GM21529 (cell line): Measurements from ENCODE around the gene CASP14.
"Not testable (repeated sequence)": the region's sequence is repeated elsewhere in the genome, so short reads cannot be mapped to it uniquely, and the experiment has no call there.

ENCODE experiments used
- ATAC-seq: cut with Tn5 transposase; IDR thresholded peaks from one replicate; pipeline ENCODE4 v1.9.1; 2021; ENCODE audit not compliant: unreplicated experiment

The CASP14 gene

GRCh38 chr19:15070386-15070785, 21.1 kb downstream of the CASP14 start:
- not testable (repeated sequence) for ATAC-seq

GRCh38 chr19:15072930-15073647, 23.8 kb downstream of the CASP14 start:
- ATAC-seq, result no peak

GRCh38 chr19:15074371-15074770, 25.1 kb downstream of the CASP14 start:
- no peak for ATAC-seq

- ATAC-seq, result no peak
Observed at GRCh38 chr19:15075806-15076205, 26.5 kb downstream of the CASP14 start.

DNA sequence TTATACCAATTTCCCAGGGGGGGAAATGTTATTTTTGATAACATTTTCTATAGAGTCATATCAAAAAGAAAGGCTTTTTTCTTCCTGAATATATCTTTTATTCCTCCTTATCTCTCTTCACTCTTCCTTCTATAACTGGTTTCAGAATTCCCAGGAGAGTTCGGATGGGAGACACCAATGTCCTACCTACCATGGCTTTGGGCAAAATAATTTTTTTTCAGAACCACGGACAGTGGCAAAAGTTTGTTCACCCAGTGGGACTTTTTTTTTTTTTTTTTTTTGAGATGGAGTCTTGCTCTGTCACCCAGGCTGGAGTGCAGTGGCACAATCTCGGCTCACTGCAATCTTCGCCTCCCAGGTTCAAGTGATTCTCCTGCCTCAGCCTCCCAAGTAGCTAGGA, 30.7 kb downstream of the CASP14 start:
- ATAC-seq, result not testable (repeated sequence)

- no peak for ATAC-seq
Observed at GRCh38 chr19:15081911-15082310, 32.6 kb downstream of the CASP14 start, which contains the start of gene OR1I1. Gene OR1I1 (plus strand): TSS chr19:15082211. CDS start chr19:15087066, 4,855 bp downstream.

DNA sequence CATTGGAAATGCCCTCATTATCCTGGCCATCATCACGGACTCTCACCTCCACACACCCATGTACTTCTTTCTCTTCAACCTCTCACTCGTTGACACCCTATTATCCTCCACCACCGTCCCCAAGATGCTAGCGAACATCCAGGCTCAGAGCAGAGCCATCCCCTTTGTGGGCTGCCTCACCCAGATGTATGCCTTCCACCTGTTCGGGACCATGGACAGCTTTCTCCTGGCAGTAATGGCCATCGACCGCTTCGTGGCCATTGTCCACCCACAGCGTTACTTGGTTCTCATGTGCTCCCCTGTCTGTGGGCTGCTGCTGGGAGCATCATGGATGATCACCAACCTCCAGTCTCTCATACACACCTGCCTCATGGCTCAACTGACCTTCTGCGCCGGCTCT, 37.9 kb downstream of the CASP14 start:
- ATAC-seq, result no peak

DNA sequence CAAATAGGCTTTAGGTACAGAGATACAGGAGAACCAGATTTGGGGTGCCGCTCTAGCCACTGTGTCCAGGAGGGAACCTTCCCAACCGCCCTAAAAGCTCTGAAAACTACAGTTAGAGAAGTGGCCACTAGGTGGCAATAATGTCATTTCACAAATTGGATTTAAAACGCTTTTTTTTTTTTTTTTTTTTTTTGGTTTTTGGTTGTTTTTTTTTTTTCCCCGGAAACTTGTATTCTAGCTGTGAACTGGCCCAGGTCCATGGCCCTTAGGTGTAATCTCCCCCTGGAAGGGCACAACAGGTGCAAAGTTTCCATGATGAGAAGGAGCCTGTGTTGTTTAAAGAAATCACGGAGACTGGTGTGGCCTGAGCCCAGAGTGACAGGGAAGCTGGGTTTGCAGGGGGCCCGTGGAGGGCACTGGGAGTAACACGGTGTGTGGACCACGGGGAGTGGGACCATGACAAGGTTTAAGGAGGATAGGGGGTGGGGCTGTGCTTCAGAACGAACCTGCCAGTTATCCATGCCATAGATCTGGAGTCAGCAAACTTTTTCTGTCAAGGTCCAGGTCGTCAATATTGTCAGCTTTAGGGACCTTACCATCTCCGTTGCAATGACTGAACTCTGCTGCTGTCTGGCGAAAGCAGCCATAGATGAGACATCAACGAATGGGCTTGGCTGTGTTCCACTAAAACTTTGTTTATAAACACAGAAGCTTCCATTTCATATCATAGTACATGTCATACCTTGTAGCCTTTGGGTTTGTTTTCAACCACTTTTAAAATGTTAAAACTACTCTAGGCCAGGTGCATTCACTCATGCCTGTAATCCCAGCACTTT, 42.9 kb downstream of the CASP14 start:
- ATAC-seq, result no peak

- no peak for ATAC-seq
Observed at GRCh38 chr19:15093001-15093400, 43.7 kb downstream of the CASP14 start.

GRCh38 chr19:15096223-15096622, 46.9 kb downstream of the CASP14 start:
- ATAC-seq, result no peak

DNA sequence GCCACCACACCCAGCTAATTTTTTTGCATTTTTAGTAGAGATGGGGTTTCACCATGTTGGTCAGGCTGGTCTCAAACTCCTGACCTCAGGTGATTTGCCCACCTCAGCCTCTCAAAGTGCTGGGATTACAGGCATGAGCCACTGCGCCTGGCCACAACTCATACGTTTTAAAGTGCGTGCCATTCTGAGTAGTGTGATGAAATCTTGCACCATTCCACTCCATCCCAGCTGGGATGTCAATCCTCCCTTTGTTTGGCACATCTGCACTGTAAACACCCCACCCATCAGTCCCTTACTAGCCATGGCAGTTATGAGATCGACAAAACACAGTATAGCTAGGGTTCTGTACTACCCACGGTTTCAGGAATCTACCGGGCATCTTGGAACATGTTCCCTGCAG, 48.7 kb downstream of the CASP14 start:
- not testable (repeated sequence) for ATAC-seq

DNA sequence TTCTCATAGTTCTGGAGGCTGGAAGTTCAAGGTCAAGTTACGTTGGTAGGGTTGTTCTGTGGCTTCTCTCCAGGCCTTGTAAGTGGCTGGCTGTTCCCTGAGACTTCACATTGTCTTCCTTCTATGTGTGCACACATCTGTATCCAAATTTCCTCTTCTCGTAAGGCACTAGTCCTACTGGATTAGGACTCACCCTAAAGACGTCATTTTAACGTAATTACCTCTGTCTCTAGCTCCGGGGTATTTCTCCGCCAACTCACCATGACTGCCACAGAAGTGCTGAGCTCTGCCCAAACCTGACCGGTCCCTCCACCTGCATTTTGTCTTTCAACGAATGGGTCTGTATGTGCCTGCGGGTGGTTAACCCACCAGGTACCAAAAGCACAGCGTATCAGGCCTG, 49.2 kb downstream of the CASP14 start:
- ATAC-seq, result no peak

DNA sequence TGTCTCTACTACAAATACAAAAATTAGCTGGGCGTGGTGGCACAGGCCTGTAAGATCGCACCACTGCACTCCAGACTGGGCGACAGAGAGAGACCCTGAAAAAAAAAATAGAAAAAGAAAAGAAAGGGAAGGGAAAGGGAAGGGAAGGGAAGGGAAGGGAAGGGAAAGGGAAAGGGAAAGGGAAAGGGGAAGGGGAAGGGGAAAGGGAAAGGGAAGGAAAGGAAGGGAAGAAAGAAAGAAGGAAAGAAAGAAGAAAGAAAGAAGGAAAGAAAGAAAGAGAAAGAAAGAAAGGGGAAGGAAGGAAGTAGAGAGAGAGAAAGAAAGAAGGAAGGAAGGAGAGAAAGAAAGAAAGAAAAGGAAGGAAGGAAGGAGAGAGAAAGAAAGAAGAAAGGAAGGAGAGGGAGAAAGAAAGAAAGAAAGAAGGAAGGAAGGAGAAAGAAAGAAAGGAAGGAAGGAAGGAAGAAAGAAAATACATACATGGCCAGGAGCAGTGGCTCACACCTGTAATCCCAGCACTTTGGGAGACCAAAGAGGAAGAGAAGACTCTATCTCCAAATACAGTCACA, 49.8 kb downstream of the CASP14 start:
- ATAC-seq, result no peak

DNA sequence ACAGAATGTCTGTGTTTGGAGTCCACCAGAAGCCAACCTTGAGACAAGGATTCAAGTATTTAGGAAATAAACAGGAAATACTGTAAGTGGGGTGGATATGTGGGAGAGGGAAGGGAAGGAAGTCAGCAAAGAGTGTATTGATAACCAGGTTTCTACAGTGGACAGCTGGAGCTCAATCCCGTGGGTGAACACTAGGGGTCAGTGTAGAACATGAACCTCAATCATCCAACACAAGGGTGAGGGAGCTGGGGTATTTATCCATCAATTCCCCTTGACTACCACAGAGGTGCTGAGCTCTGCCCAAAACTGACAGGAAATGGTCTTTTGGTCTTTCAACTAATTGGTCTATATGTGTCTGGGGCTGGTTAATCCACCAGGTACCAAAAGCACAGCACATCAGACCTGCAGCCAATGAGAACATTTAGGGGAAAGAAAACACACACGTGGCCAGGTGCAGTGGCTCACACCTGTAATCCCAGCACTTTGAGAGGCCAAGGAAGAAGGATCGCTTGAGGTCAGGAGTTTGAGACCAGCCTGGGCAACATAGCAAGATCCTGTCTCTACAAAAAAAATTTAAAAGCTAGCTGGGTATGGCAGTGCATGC, 52.3 kb downstream of the CASP14 start:
- ATAC-seq, result no peak

DNA sequence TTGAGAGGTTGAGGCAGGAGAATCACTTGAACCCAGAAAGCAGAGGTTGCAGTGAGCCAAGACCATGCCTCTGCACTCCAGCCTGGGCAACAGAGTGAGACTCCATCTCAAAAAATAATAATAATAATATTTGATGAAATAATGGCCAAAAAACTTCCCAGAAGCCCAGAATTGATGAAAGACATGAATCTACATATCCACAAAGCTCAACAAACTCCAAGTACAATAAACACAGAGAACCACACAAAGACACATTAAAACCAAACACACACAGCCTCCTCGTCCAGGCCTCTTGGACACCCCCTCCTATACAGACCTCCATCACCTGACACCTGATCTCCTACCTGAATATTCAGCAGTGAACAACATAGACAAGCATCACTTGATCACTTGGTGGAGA, 54.7 kb downstream of the CASP14 start:
- no peak for ATAC-seq

DNA sequence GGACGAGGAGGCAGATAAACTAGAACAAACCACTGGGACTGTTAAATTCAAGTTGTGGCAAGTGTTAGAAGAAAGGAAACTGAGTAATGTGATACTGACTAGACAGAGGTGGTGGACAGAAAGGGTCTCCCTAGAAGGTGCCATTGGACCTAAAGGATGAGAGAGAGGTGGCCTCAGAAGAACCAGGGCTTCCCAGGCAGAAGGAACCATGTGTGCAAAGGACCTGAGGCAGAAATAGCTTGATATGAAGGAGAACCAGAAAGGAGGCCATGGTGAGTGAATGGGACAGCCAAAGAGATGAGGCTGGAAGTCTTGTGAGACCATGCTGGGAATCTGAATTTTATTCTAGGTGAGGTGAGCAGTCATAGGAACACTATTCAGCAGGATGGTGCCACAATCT, 55.1 kb downstream of the CASP14 start:
- no peak for ATAC-seq

- no peak for ATAC-seq
Observed at GRCh38 chr19:15105044-15105443, 55.8 kb downstream of the CASP14 start.

GRCh38 chr19:15107061-15108010, 58.1 kb downstream of the CASP14 start, which contains the start of gene SYDE1:
Gene SYDE1 (plus strand): TSS chr19:15107401. CDS start chr19:15107434, 33 bp downstream.
- no peak for ATAC-seq
